Measurements from ENCODE around the gene BLM. TPM values are rescaled to one million over a fixed set of nuclear protein-coding genes. Genes with fewer than 3 reads are reported as not detected.
"Not testable (repeated sequence)": the region's sequence is repeated elsewhere in the genome, so short reads cannot be mapped to it uniquely, and the experiment has no call there.

Gene BLM
- polyA plus RNA-seq, 12 donors: 2.6 to 9.0 (median 6.3) TPM; not detected in 1

DNA sequence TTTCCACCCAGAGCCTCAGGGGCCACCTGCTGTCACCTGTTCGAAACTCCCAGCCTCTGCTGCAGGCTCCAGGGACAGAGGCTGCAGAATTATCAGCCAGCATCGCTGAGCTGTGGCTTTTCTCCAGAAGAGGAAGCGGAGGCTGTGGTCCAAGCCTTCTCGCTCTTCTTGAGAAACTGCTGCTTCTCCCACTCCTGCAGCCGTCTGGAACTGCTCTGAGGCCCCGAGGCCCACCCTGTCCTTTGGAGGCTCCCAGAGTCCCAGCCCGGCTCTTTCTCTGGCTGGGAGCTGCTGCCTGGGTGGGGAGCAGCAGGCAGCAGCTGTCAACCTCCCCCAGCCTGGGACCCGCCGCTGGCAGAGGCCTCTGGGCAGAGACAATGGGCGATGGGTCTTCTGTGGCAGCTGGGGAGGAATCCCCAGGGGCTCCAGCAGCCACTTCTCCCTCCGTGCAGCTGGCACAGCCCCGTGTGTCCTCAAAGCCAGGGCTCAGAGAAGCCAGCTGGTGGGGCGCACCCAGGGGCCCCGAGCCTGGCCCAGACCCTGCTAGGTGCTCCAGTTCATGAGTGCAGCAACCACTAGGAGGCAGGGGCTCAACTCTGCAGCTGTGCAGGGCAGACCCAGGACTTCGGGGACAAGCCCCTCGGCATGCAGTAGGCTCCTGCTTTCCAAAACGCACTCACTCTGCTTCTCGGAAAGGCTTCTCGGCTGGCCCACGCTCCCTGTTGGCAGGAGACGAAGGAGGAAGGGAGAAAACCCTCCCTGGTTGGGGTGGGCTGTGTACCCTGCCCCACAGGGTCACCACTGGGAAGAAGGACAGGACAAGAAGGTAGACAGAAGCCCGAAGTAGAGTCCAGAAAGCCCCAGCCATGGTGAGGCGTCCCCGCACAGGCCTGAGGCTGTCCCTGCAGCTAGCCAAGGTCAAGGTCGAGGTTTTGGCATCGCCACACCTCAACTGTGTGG is 101.4 kb downstream of the BLM start:
- DNase-seq: peak; percentile 59

DNA sequence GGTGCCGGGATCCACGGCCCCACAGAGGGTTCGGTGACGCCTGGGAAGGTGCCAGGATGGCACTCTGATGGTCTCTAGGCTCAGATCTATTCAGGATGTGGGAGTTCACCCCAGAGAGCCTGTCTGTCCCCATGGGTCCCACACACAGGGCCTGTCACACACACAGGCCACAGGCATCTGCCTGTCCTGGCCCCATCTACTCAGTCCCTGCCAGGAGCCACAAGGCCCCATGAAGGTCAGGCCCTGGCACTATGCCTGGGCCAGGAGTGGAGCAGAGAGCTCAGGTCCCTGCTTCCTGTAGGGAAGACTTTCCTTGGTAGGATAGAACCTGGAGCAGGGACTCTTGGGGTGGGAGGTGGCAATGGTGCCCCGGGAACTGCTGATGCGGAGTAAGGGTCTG is 102.2 kb downstream of the BLM start:
- no peak for DNase-seq

DNA sequence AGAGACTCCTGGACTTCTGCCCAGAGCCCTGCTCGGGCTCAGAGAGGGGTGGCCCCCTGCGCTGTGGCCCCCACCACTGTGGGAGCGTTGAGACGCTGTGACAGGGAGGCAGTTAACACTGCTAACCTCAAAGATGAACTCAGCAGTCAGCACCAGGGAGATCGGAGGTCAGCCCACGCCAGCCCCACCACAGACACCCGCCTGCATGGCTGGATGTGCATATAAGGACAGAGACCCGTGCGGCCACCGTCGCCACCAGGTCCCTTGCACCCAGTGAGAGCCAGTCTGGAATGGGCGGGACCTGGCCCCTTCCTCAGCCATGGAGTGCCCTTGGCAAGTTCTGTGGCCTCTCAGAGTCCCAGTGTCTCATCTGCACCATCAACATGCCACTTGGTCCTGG is 102.7 kb downstream of the BLM start:
- DNase-seq: no peak

DNA sequence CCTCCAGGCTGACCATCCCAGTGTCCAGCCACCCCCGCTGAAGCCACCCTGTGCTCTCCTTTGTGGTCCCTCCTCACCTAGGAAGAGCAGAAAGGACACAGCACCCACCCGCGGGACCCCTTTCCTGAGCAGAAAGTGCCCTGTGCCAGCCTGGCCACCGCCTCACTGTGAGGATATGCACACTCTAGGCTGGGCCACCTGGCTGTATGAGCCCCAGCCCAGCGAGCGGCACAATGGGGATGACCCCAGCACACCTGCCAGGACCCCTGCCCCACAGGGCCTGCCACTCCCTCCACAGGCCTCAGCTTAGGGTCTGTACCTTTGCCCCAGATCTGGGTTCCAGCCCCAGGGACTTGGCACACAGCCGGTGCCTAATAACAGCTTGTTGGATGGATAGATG is 103.3 kb downstream of the BLM start:
- DNase-seq: no peak

DNA sequence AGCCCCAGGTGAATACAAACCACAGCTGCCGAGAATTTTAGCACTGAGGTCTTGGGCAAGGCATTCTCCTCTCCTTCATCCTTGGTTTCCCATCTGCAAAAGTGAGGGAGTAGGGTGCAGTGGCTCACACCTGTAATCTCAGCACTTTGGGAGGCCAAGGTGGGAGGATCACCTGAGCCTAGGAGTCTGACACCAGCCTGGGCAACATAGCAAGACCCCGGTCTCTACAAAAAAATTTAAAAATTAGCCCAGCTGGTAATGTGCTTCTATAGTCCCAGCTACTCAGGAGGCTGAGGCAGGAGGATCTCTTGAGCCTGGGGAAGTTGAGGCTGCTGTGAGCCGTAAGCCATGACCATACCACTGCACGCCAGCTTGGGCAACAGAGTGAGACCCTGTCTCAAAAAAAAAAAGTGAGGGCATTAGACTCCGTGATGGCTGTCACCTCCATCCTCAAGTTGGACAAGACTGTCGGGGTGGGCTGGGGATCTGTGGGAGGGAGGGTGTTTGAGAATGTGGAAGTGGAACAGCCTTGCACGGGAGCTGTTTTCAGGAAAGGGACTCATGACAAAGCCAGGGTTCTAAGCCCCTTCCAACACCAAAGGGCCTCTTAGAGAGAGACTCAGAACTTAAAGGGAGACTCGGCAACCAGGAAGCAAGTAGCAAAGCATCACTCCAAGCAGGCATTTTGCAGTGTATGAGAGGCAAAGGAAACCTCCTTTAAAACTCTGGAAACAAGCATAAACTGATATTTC is 105.2 kb downstream of the BLM start:
- DNase-seq: no peak

DNA sequence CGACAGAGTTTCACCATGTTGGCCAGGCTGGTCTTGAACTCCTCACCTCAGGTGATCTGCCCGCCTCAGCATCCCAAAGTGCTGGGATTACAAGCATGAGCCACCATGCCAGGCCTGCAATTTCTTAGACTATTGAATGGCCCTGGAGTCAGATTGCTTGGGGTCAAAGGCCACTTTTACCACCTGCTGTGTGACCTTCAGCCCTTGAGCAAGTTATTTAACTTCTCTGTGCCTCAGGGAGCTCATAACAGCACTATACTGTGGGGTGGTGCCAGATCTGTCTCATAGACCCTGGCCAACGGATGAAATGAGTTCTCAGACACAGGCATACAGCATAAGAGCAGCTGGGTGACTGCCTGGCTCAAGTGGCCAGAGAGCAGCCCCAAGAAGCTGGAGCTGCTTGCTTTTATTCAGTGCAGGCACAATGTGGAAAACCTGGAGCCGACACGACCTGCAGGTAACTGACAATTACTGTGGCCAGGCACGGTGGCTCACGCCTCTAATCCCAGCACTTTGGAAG is 106.4 kb downstream of the BLM start:
- DNase-seq: no peak

DNA sequence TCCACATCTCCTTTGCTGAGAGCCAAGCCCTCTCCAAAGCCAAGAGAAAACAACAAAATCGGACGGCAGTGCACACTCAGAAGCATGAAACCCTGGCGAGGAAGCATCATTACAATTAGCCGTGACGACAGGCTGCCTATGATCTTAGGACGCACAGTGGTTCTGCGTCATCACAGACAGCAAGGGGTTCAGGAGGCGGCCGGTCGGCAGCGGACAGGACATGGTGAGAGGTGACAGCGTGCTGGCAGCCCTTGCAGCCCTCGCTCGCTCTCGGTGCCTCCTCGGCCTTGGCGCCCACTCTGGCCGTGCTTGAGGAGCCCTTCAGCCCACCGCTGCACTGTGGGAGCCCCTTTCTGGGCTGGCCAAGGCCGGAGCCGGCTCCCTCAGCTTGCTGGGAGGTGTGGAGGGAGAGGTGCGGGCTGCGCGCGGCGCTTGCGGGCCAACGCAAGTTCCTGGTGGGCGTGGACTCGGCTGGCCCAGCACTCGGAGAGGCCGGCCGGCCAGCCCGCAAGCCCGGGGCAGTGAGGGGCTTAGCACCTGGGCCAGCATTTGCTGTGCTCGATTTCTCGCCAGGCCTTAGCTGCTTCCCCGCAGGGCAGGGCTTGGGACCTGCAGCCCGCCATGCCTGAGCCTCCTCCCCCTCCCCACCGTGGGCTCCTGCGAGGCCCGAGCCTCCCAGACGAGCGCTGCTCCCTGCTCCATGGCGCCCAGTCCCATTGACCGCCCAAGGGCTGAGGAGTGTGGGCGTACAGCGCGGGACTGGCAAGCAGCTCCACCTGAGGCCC is 108.2 kb downstream of the BLM start:
- not testable (repeated sequence) for DNase-seq

DNA sequence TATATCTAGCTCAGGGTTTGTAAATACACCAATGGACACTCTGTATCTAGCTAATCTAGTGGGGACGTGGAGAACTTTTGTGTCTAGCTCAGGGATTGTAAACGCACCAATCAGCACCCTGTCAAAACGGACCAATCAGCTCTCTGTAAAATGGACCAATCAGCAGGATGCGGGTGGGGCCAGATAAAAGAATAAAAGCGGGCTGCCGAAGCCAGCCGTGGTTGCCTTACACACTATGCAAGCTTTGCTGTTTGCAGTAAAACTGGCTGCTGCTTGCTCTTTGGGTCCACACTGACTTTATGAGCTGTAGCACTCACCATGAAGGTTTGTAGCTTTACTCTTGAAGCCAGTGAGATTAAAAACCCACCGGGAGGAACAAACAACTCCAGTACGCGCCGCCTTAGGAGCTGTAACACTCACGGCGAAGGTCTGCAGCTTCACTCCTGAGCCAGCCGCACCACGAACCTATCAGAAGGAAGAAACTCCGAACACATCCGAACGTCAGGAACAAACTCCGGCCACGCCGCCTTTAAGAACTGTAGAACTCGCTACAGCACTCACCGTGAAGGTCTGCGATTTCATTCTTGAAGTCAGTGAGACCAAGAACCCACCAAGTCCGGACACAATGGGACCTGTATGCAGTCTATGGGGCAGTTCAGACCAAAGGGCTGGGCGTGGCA is 109.2 kb downstream of the BLM start:
- not testable (repeated sequence) for DNase-seq

DNA sequence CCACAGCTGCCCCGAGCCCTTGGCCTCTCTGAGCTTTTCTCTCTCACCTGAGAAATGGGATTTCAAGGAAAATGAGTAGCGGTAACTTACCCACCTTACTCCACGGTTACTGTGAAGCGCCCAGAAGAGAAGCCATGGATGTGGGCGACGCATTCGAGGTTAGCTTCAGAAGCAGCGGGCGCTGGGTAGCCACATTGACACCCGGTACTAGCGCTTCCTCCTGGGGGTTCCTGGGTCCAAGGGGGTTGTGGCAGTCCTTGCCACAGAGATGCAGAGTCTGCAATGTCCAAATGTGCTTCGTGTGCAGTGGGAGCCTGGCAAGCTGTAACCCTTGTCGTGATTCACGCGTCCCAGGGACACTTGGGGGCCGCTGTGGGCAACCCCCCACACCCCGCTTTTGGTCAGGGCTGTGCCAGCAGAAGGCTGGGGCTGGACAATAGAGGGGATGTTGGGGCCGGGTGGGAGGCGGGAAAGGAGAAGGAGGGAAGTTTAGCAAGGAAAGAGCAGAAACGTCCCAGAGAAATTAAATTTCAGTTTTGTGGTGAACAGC is 109.8 kb downstream of the BLM start:
- DNase-seq: no peak

DNA sequence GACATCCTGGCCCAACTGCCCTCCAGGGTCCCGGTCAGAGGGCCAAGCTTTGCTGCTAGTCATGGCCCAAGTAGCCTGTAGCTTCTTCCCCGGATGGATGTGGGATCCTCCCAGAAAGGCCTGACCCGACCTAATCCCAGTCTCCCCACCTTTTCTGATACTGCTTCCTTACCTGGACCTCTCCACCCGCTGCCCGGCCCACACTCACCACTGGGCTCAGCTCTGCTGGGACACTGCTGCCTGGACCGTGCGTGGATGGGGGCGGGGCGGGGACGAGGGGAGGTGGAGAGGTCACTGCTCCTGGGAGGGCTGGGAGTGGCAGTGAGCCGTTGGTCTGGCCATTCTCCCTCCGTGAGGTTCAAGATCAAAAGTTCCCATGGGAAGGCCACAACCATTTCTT is 111.0 kb downstream of the BLM start:
- DNase-seq: no peak

DNA sequence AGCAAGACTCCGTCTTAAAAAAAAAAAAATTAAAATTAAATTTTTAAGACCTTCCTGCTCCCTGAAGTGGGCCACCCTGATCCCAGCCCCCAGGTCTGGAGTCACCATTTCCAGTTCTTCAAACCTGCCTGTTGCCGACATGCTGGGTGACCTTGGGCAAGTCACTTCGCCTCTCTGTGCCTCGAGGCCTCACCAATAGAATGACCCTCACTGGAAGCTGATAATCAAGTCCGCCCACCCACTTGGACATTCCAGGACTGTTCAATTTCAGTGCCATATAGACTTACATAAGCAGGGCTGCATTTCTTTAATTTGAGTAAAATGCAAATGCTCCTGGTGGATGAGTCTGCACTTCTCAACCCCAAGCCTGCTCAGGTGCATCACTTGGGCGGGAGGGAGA is 112.0 kb downstream of the BLM start:
- DNase-seq: no peak

DNA sequence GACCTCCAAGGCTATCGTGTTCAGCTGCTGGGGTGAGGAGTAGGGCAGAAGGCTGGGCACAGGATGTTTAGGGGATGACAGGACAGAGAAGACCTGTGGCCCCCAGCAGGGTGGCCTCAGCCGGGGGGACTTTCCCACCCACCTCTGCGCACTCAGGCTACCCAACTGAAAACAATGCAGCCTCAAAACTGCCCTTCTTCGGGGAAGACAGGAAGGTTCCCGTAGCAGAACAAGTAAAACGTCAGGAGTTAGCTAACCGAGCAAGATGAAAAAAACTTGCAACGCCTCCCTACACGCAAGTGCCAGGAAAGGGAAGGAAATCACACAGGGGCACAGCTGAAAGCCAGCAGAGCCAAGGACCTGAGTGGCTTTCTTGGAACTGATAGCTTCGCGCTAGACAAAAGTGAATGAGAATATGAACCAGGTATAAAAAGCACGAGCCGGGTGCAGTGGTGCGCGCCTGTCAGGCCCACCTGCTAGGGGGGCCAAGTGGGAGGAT is 112.8 kb downstream of the BLM start:
- no peak for DNase-seq

DNA sequence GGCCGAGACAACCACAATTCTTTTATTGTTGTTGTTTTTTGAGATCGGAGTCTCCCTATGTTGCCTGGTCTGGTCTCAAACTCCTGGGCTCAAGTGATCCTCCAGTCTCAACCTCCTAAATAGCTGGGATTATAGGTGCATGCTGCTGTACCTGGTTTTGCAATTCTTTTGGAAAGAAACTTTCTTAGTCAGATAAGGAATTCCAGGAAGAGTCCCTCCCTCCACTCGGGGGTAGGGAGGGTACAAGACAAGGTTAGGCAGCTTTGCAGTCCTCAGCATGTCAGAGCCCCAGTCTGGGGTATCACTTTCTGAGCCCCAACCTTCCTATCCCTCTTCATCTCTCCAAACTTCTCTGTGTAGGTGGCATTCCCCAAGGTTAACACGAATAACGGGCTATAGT is 117.5 kb downstream of the BLM start:
- DNase-seq: no peak

DNA sequence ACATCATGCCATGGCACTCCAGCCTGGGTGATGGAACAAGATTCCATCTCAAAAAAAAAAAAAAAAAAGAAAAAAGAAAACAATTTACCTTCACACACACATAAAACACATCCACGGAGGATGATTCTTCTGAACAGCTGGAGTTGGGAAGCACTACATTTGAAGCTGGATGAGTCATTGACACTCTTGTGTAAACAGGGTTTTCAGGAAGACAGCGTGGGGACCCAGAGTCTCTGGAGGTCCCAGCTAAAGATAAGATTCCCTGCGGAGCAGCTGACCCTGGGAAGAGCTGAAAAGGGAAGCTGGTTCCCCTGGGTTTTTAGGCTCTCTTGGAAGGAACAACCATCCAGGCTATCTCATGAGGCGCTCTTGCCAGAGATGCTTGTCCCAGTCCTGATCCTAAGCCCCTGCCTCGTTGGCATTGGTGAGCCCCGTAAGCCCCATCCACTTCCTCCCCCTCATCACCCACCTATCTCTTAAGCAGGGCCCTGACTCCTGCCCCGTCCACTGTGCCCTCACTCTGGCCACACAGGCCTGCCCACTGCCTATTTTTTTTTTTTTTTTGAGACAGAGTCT is 119.2 kb downstream of the BLM start:
- DNase-seq: no peak

DNA sequence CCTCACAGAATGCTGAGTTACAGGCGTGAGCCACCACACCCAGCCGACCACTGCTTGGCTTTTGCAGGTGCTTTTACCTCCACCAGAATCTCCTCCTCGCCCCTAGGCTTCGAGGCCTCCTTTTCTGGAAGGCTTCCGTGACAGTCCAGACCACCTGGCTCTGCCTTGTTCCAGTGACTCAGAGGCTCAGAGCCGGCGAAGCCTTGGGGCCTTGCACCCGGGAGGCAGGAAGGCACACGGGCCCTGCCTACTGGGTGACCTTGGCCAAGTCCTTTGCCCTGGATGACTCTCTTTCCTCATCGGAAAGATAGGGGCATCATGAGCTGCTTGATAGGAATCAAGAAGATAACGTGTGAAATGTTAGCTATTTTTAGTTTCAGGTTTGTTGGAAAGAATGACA is 119.9 kb downstream of the BLM start:
- DNase-seq: no peak

DNA sequence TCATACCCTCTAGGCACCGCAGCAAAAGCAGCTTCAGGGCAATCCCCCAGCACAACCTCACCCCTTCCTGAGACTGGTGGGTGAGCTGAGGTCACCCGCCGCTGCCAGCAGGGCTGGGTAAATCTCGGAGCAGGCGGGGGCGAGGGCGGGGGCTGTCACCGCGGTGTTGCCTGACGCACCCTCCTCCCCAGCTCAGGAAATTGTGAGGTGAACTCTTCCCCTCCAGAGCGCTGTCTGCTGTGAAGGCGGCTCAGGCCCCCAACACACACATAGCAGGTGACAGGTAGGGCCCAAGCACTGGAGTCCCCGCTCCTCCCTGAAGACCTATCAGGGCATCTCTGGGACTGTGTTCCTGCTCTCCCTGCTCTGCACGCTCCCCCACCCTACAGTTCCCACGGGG is 121.0 kb downstream of the BLM start:
- no peak for DNase-seq

DNA sequence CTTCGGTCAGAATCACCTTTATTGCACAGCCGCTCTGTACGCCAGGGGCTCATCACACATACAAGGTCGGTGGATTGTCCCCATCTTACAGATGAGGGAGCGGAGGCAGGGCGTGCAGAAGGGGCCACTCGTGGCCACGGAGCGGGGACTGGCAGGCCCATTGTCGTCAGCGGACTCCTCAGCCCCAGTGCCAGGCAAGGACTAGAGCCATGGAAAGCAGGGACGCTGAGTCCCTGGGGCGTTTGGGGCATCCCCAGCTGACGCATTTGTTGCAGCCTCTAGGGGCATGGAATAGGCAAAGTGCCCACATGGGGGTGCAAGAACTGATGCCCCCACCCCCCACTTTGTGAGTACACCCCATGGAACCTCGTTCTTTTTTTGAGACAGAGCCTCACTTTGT is 121.4 kb downstream of the BLM start:
- DNase-seq: no peak

DNA sequence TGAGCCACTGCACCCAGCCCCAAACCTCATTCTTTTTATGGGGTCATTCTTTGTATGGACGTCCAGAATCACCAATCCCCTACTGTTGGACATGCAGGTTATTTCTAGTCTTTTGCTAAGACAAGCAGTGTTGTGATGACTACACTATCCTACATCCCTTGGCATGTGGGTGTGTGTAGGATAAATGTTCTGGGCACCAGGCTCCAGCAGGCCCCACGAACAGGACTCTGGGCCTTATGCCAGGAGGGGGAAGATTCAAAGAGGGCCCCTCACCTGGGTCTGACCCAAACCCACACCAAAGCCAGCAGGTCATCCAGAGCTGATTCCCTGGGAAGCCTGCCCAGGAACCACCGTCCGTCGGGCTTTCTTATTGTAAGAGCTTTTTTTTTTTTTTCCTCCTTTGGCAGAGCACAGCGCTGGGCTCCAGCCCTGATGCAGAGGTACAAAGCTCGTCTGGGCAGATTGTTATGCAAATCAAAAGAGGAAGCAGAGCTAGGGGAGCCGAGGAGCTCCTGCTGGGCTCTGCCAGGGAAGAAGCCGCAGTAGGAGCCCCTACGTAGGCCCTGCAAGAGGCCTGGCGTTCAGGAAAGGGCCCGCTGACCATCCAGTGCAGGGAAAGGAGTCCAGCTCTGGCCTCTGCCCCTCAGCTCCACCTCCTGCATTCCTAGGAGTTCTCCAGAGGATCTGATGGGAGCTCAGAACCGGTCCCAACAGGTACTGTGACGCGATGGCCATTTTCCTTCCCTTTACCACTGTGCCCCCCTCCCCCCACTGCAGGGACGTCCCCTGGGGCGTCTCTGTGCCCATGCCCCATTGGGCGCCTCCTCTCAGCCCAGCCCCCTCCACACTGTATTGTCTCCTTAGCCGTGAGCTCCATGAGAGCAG is 122.3 kb downstream of the BLM start:
- no peak for DNase-seq

DNA sequence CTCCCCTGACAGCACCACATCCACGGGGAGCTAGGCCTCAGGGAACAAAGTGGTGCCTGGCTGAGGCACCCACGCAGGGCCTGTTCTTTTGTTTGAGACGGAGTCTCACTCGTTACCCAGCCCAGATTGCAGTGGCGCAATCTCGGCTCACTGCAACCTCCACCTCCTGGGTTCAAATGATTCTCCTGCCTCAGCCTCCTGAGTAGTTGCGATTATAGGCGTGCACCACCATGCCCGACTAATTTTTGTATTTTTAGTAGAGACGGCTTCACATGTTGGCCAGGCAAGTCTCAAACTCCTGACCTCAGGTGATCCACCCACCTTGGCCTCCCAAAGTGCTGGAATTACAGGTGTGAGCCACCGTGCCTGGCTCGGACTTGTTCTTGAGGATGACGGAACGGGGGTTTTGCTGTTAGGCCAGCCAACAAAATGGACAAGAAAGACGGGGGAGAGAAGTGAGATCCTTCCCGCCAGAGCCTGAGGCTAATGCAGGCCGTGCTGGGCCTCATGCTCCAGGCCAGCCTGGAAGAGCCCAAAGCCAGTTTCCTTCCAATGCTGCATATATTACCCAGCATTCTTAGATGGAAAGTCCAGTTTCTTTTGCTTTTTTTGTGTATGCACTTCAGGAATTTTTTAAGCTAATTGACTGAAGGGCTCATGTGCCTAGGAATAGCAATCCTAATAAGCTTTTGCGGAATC is 123.2 kb downstream of the BLM start:
- no peak for DNase-seq
